NCI-H1048 (cell line): Measurements from ENCODE around the gene RET.
A peak's percentile ranks its signal among the peaks of the same experiment; 100 is the strongest.
"Not testable (repeated sequence)": the region's sequence is repeated elsewhere in the genome, so short reads cannot be mapped to it uniquely, and the experiment has no call there.

ENCODE experiments used
- DNase-seq: peaks from one replicate; lab custom pipeline; 2025; lab: John Stamatoyannopoulos, UW

The RET gene

DNA sequence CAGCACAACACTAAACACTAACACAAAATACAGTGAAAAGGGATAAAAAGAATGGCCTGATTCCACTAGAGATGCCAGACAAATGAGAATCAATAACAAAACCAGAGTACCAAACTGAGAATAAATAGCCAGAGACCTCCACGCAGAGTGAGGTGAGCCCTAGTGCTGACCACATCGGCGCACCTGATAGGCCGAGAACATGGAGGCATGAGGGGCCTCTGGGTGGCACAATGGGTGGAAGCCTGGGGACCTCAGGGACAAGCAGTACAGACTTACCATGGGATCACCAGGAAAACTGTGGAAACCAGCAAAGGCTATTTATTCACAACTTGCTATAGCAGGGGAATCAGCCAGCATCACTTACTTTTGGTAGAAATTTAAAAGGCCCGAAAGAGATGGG, 59.6 kb downstream of the RET start:
- DNase-seq: no peak

DNA sequence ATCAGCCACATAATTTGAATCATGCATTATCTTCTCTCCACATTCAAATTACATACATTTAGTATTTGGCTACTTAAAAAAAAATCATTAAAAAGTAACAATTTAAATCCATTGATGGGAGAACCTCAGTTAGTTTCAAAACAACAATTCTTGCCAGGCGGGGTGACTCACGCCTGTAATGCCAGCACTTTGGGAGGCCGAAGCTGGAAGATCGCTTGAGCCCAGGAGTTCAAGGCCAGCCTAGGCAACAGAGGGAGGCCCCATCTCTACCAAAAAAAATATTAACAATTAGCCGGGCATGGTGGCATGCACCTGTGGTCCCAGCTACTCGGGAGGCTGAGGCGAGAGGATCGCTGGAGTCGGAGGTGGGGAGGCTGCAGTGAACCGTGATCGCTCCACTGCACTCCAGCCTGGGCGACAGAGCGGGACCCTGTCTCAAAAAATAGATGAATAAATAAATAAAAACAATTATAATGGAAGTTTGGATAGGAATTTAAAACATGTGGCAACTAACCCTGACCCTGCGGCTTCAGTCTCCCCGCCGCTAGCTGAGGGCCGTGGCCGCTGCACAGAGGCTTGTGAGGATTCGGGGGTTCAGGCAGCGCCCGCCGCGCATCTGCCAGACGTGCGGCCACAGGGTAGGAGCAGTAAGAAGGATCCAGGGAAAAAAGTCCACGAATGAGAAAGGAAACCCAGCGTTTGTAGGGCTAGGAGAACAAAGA, 60.3 kb downstream of the RET start:
- DNase-seq: no peak

GRCh38 chr10:43137717-43138020, 60.8 kb downstream of the RET start:
- no peak for DNase-seq

DNA sequence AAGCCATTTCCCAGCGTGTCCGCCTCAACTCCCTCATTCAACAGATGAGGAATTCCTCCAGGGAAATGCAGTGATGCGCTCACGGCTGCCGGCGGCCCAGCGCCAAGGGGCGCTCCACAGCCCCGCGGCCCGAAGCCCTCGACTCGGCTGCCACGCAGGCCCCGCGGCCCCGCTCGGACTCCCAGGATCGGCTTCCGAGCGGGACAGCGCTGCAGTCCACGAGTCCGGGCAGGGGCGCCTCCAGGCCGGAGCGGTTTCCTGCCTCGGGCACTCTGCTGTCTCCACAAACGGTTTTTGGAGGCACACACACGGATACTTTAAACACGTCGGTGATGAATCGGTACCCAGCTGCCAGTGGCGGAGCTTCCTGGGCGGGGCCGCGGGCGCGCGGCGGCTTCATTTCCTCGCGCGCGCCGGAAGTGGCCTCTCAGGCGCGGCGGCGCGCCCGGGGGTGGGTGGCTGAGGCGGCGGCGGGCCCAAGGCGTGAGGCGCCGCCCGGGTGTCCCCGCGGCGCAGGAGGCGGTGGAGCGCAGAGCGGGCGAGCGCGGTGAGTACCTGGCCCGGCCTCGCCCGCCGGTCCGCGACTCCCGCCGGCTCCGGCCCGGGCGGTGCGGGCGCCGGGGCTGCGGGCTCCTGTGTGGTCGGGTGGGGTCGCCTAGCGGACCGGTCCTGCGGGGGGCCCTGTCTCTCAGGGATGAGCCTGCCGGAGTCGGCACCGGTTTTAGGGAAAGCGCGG, 61.3 kb downstream of the RET start, which contains the start of gene CSGALNACT2:
Gene CSGALNACT2 (plus strand): TSS at position 425 of the 736 bp plus-strand sequence. CDS start 16,705 bp downstream, outside the sequence.
- peak; percentile 61 for DNase-seq

DNA sequence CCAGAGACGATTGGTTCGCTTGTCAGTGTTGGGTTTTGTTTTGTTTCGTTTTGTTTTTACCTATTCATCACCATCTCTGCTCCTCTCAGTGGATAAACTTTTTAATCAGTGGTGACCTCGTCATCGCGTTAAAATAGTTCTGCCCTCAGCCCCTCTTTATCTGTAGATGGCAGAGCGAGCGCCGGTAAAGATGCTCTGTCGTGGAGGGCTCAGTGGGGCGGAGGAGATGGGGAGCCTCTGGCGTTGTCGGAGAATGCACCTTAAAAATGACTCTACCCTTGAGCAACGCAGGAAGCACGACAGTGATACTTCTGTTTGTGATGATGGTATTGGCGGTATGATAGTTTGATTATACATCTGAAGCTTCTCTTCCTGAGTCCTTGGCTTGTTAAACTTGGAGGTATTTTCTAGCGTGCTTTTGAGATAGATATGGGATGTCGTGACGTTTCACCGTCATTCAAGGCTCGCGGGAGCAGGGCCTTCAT, 61.9 kb downstream of the RET start:
- no peak for DNase-seq

- no peak for DNase-seq
Measured at GRCh38 chr10:43141421-43141820, 64.6 kb downstream of the RET start.

- DNase-seq: no peak
Measured at GRCh38 chr10:43145311-43145710, 68.4 kb downstream of the RET start.

DNA sequence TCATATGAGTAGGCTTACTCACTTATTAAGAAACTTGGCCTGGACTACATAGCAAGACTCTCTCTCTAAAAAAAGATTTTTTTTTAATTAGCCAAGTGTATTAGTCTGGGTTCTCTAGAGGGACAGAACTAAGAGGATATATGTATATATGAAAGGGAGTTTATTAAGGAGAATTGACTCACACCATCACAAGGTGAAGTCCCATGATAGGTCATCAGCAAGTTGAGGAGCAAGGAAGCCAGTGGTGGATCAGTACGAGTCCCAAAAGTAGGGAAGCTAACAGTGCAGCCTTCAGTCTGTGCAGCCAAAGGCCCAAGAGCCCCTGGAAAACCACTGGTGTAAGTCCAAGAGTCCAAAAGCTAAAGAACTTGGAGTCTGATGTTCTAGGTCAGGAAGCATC, 69.1 kb downstream of the RET start:
- DNase-seq: not testable (repeated sequence)

GRCh38 chr10:43151371-43151770, 74.5 kb downstream of the RET start:
- no peak for DNase-seq

- DNase-seq: no peak
Measured at GRCh38 chr10:43153901-43154300, 77.0 kb downstream of the RET start.

- DNase-seq: no peak
Measured at GRCh38 chr10:43155221-43155620, 78.4 kb downstream of the RET start.

- DNase-seq: no peak
Measured at GRCh38 chr10:43155741-43156140, 78.9 kb downstream of the RET start.

GRCh38 chr10:43156590-43157341, 79.9 kb downstream of the RET start:
- no peak for DNase-seq

DNA sequence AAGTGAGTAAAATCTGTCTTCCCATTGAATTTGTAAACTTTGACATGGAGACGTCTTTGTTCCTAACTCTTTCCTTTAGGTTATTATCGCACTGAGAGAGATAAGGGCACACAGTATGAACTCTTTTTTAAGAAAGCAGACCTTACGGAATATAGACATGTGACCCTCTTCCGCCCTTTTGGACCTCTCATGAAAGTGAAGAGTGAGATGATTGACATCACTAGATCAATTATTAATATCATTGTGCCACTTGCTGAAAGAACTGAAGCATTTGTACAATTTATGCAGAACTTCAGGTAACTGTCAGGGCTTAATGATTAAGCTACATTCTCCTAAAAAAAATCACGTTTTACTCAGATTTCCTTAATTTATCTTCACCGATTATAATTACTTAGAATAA, 81.8 kb downstream of the RET start:
- DNase-seq: no peak

DNA sequence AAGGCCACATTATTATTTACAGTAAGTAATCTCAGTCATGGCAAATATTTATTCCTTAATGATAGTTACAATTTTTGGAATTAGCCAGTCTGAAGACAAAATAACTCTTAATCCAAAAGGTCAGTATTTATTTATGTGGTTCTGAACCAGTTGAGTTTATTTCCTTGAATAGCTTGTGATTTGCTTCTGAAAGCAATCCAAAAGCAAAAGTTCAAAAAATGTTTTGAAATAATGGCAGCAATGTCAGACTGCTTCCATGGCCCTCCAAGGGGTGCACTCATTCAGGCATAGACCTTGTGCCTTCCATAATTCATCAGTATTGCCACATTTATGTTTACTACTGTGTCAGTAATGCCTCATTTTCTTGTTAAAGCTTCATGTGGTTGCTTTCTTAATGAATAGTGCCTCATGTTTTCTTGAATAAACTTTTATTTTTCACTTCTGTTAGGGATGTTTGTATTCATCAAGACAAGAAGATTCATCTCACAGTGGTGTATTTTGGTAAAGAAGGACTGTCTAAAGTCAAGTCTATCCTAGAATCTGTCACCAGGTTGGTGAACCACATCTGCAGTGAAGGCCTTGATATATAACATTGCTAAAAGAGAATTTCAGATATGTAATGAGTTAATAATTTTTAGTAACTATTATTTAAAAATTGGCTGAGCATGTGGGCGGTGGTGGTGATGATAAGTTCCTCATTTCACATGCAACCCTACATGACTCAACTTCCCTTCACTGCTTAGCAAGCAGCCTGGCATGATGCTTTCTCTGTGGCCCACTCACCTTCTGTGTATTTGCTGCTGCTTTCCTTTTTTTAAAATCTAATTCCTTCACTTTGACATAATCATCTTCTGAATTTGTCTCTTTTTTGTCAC, 83.4 kb downstream of the RET start:
- no peak for DNase-seq

- DNase-seq: no peak
Measured at GRCh38 chr10:43160921-43161255, 84.0 kb downstream of the RET start.

- DNase-seq: no peak
Measured at GRCh38 chr10:43162604-43163003, 85.7 kb downstream of the RET start.

DNA sequence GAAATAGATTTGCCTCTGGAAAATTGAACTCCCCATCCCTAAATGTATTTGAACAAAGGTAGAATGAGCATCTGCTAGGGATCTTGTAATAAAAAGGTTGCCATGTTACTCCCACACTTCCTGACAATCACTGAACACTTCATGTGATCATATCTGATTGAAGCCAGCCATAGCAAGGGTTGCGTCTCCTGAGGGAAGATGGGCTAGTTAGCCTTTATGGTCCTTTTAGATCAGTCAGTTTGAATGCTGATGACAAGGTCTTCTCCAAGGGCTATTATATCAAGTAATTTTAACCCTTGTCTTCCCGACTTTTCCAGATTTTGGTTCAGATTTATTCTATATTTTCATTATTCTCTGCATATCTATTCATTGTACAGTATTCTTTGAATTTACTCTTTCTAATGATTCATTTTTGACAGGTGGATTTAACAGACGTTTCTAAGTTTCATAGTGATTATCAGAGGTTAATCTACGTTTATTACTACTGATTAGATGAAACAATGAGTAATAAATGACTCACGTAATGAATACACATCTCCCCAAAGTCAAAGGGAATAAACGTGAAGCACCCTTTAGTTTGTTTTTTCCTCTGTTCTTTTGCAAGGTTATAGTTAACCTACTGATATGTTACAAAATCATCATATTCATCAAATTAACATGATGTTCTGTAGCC, 89.5 kb downstream of the RET start:
- DNase-seq: no peak

- no peak for DNase-seq
Measured at GRCh38 chr10:43166880-43167497, 90.1 kb downstream of the RET start.

GRCh38 chr10:43167498-43167889, 90.6 kb downstream of the RET start:
- DNase-seq: no peak

- no peak for DNase-seq
Measured at GRCh38 chr10:43170491-43170890, 93.6 kb downstream of the RET start.
